ENCODE measurements around the gene ZMPSTE24. TPM values are rescaled to one million over a fixed set of nuclear protein-coding genes. Genes with fewer than 3 reads are reported as not detected.

Gene ZMPSTE24
- total and polyA plus RNA-seq, 2 donors (not counting 1 experiment from before 2014, with no cell fraction given) = 60.9 to 67.6 TPM

- Histone ChIP-seq H3K27ac (ENCODE audit: insufficient read depth, low read length) (no peak overlapping the region), H3K27me3 (ENCODE audit: control insufficient read depth, insufficient read depth, low read length) (peaks cover 31% of the 10 kb centered on the region), H2AFZ (ENCODE audit: low read length) (peak overlapping the region; percentile 93), H3K4me2 (ENCODE audit: extremely low read depth, insufficient read depth, low read length) (peak overlapping the region; percentile 81), H4K20me1 (ENCODE audit: control insufficient read depth, extremely low read depth, insufficient read depth, low read length) (no peaks in the 10 kb centered on the region), H3K36me3 (ENCODE audit: control insufficient read depth, insufficient read depth, low read length) (no peaks in the 10 kb centered on the region), H3K9me3 (ENCODE audit: control insufficient read depth, insufficient read depth, low read depth, low read length) (no peaks in the 10 kb centered on the region), H3K4me3 (replicated peaks in 1 of 4; ENCODE audit: control extremely low read depth in 1 of 4, insufficient read depth in 1 of 4, low read depth in 3 of 4, low read length in 4 of 4) (peak overlapping the region in 1 of 4 experiments; percentile 38), H3K9ac (ENCODE audit: insufficient read depth, low read length) (peak overlapping the region; percentile 52), H3K79me2 (ENCODE audit: control insufficient read depth, insufficient read depth, low read length) (no peaks in the 10 kb centered on the region), H3K4me1 (ENCODE audit: control insufficient read depth, extremely low read depth, insufficient read depth, low read length) (peaks cover 4% of the 10 kb centered on the region)
- DNase-seq (ENCODE audit: low read depth in 2 of 2) = peak in 1 of 2 donors; percentile 23
- TF ChIP-seq EZH2 (IDR thresholded peaks at IDR 0.05; ENCODE audit: low read length, missing control alignments) (no peak), CTCF (conservative IDR thresholded peaks at IDR 0.05 in 1 of 2, IDR thresholded peaks at IDR 0.05 in 1 of 2; ENCODE audit: low read depth in 1 of 2, low read length in 2 of 2) (no peak)
Measured at GRCh38 chr1:40314721-40315238, 56.7 kb downstream of the ZMPSTE24 start.

- Histone ChIP-seq H3K9ac (ENCODE audit: insufficient read depth, low read length) (peak overlapping the region; percentile 52), H3K4me3 (replicated peaks in 1 of 4; ENCODE audit: control extremely low read depth in 1 of 4, insufficient read depth in 1 of 4, low read depth in 3 of 4, low read length in 4 of 4) (peak overlapping the region in 3 of 4 experiments; percentile 9 to 48 (median 27))
- TF ChIP-seq EZH2 (IDR thresholded peaks at IDR 0.05; ENCODE audit: low read length, missing control alignments) = no peak
- peak; percentile 82 to 89 for TF ChIP-seq CTCF (conservative IDR thresholded peaks at IDR 0.05 in 1 of 2, IDR thresholded peaks at IDR 0.05 in 1 of 2; ENCODE audit: low read depth in 1 of 2, low read length in 2 of 2)
Measured at GRCh38 chr1:40315239-40315794, 57.3 kb downstream of the ZMPSTE24 start.

DNA sequence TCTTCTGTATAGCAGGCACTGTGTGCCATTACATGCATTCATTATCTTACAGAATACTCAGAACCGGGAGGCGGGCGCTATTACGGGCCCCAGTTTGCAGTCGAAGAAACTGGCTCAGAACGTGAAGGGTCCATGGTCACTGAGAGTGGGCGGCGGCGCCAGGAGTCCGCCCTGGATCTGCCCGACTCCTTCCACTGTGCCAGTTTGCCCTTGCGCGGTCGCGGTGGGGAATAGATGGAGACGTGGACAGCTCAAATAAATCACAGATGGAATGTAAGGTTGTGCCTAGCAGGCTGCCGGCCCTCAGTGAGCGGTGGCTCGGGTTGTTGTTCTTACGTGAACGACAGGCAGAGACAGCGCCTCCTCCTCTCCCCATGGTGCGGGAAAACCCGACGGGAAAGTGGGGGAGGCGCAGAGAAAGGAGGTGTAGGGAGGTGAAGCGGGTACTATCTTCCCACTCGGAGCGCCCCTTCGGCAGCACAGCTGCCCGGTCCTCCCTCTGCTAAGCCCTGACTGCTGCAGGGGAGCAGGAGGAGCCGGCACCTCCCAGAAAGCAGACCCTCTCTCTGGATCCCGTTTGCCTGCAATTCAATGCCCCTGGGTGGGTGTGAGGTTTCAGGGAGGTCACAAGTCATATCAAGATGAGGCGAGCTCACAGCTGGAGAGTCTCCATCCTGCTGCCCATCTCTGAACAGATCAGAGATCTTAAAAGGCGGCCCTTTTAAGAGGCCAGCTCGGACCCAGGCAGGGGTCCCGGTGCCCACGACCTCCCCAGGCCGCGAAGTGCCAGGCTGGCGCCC, 58.0 kb downstream of the ZMPSTE24 start:
- H3K4me2 ChIP-seq (ENCODE audit: extremely low read depth, insufficient read depth, low read length) = peak overlapping the region; percentile 32
- H2AFZ ChIP-seq (ENCODE audit: low read length) = peak overlapping the region; percentile 62
- H3K27ac ChIP-seq (ENCODE audit: insufficient read depth, low read length) = no peak overlapping the region
- no peaks in the 10 kb centered on the region for H4K20me1 ChIP-seq (ENCODE audit: control insufficient read depth, extremely low read depth, insufficient read depth, low read length)
- no peaks in the 10 kb centered on the region for H3K9me3 ChIP-seq (ENCODE audit: control insufficient read depth, insufficient read depth, low read depth, low read length)
- peaks cover 4% of the 10 kb centered on the region for H3K4me1 ChIP-seq (ENCODE audit: control insufficient read depth, extremely low read depth, insufficient read depth, low read length)
- no peaks in the 10 kb centered on the region for H3K79me2 ChIP-seq (ENCODE audit: control insufficient read depth, insufficient read depth, low read length)
- TF ChIP-seq EZH2 (IDR thresholded peaks at IDR 0.05; ENCODE audit: low read length, missing control alignments) = peak; percentile 95
- no peak for TF ChIP-seq CTCF (conservative IDR thresholded peaks at IDR 0.05 in 1 of 2, IDR thresholded peaks at IDR 0.05 in 1 of 2; ENCODE audit: low read depth in 1 of 2, low read length in 2 of 2)
- H3K27me3 ChIP-seq (ENCODE audit: control insufficient read depth, insufficient read depth, low read length) = peaks cover 31% of the 10 kb centered on the region
- H3K4me3 ChIP-seq (replicated peaks in 1 of 4; ENCODE audit: control extremely low read depth in 1 of 4, insufficient read depth in 1 of 4, low read depth in 3 of 4, low read length in 4 of 4) = peak overlapping the region; percentile 9 to 48 (median 18)
- no peak overlapping the region for H3K9ac ChIP-seq (ENCODE audit: insufficient read depth, low read length)
- no peak for DNase-seq (ENCODE audit: low read depth in 2 of 2)
- no peaks in the 10 kb centered on the region for H3K36me3 ChIP-seq (ENCODE audit: control insufficient read depth, insufficient read depth, low read length)

More at GRCh38 chr1:40315239-40315794, 57.3 kb downstream of the ZMPSTE24 start:
- no peaks in the 10 kb centered on the region for H3K9me3 ChIP-seq (ENCODE audit: control insufficient read depth, insufficient read depth, low read depth, low read length)
- H3K79me2 ChIP-seq (ENCODE audit: control insufficient read depth, insufficient read depth, low read length) = no peaks in the 10 kb centered on the region
- H3K27me3 ChIP-seq (ENCODE audit: control insufficient read depth, insufficient read depth, low read length) = peaks cover 31% of the 10 kb centered on the region
- peaks cover 4% of the 10 kb centered on the region for H3K4me1 ChIP-seq (ENCODE audit: control insufficient read depth, extremely low read depth, insufficient read depth, low read length)
- H3K4me2 ChIP-seq (ENCODE audit: extremely low read depth, insufficient read depth, low read length) = peak overlapping the region; percentile 81
- no peak overlapping the region for H3K27ac ChIP-seq (ENCODE audit: insufficient read depth, low read length)
- no peaks in the 10 kb centered on the region for H4K20me1 ChIP-seq (ENCODE audit: control insufficient read depth, extremely low read depth, insufficient read depth, low read length)
- H3K36me3 ChIP-seq (ENCODE audit: control insufficient read depth, insufficient read depth, low read length) = no peaks in the 10 kb centered on the region
- H2AFZ ChIP-seq (ENCODE audit: low read length) = peak overlapping the region; percentile 93
- DNase-seq (ENCODE audit: low read depth in 2 of 2) = peak; percentile 81 to 92
